Liver (tissue), 9 donors: ENCODE measurements around the gene AIG1. TPM values are rescaled to one million over a fixed set of nuclear protein-coding genes. Genes with fewer than 3 reads are reported as not detected.

Source experiments
- DNase-seq: peaks from one replicate; pipeline ENCODE4 v3.0.0-alpha.2; 2017; ENCODE audit warnings: low spot score
- H3K27ac ChIP-seq, 2 donors: one replicate each; pipeline ENCODE4 v1.7.0; 2013; ENCODE audit warnings: inconsistent platforms in 2 of 2, low read length in 2 of 2, control low read depth in 1 of 2, low read depth in 1 of 2, mild to moderate bottlenecking in 1 of 2
- H3K27me3 ChIP-seq, 4 donors: one replicate each; pipeline versions ENCODE4 v1.6.1 to v1.7.0; 2013; ENCODE audit warnings: low read length in 3 of 4, inconsistent platforms in 1 of 4, mild to moderate bottlenecking in 1 of 4, moderate library complexity in 1 of 4; ENCODE audit not compliant: control insufficient read depth in 4 of 4, insufficient read depth in 4 of 4
- H3K36me3 ChIP-seq, 4 donors: one replicate each; pipeline versions ENCODE4 v1.6.1 to v1.7.0; 2013; ENCODE audit warnings: low read length in 3 of 4, mild to moderate bottlenecking in 3 of 4, low read depth in 1 of 4, moderate library complexity in 1 of 4; ENCODE audit not compliant: control insufficient read depth in 4 of 4, insufficient read depth in 3 of 4
- H3K4me1 ChIP-seq, 4 donors: one replicate each; pipeline versions ENCODE4 v1.6.1 to v1.7.0; 2013; ENCODE audit warnings: low read length in 3 of 4, mild to moderate bottlenecking in 3 of 4, moderate library complexity in 1 of 4; ENCODE audit not compliant: control insufficient read depth in 4 of 4, insufficient read depth in 4 of 4
- H3K4me3 ChIP-seq, 3 donors: one replicate each; pipeline versions ENCODE4 v1.6.1 to v1.7.0; 2013; ENCODE audit warnings: low read length in 3 of 3, control low read depth in 1 of 3, low read depth in 1 of 3, mild to moderate bottlenecking in 1 of 3
- H3K9ac ChIP-seq, 2 donors: one replicate each; pipeline ENCODE4 v1.7.0; 2013; ENCODE audit warnings: low read length in 2 of 2, mild to moderate bottlenecking in 2 of 2, moderate library complexity in 2 of 2, control low read depth in 1 of 2, low read depth in 1 of 2
- H3K9me3 ChIP-seq, 4 donors: one replicate each; pipeline versions ENCODE4 v1.6.1 to v1.7.0; 2013; ENCODE audit warnings: low read length in 3 of 4; ENCODE audit not compliant: control insufficient read depth in 4 of 4
- ATF3 ChIP-seq: IDR thresholded peaks from 2 replicates; pipeline ENCODE4 v1.6.1; 2016; ENCODE audit warnings: antibody characterized with exemption
- CTCF ChIP-seq: fragments of 150-350 bp; IDR thresholded peaks from 2 replicates; pipeline ENCODE4 v1.5.1; 2017; ENCODE audit warnings: improper control_type of control experiment, low read depth, low read length; ENCODE audit not compliant: missing input control
- EGR1 ChIP-seq, 2 donors: IDR thresholded peaks; 2 replicates each; pipeline ENCODE4 v1.6.1; 2016 to 2018; ENCODE audit warnings: antibody characterized with exemption in 2 of 2, low read depth in 2 of 2
- FOXA1 ChIP-seq: IDR thresholded peaks from 2 replicates; pipeline ENCODE4 v1.6.1; 2016; ENCODE audit warnings: antibody characterized with exemption
- FOXA2 ChIP-seq: IDR thresholded peaks from 2 replicates; pipeline ENCODE4 v1.6.1; 2016; ENCODE audit warnings: antibody characterized with exemption
- GABPA ChIP-seq, 2 donors: IDR thresholded peaks in 1 of 2; conservative IDR thresholded peaks in 1 of 2; 2 replicates each; pipeline ENCODE4 v1.6.1; 2016; ENCODE audit warnings: antibody characterized with exemption in 2 of 2, mild to moderate bottlenecking in 1 of 2, moderate library complexity in 1 of 2
- HNF4A ChIP-seq, 2 donors: conservative IDR thresholded peaks; 2 replicates each; pipeline ENCODE4 v1.6.1; 2016; ENCODE audit warnings: antibody characterized with exemption in 2 of 2, mild to moderate bottlenecking in 2 of 2
- HNF4G ChIP-seq: IDR thresholded peaks from 2 replicates; pipeline ENCODE4 v1.6.1; 2016; ENCODE audit warnings: antibody characterized with exemption
- JUND ChIP-seq, 2 donors: IDR thresholded peaks; 2 replicates each; pipeline ENCODE4 v1.6.1; 2016; ENCODE audit warnings: antibody characterized with exemption in 2 of 2
- MAX ChIP-seq: IDR thresholded peaks from 2 replicates; pipeline ENCODE4 v1.6.1; 2016; ENCODE audit warnings: antibody characterized with exemption
- NR2F2 ChIP-seq: IDR thresholded peaks from 2 replicates; pipeline ENCODE4 v1.6.1; 2016; ENCODE audit warnings: antibody characterized with exemption
- RAD21 ChIP-seq, 2 donors: IDR thresholded peaks; 2 replicates each; pipeline ENCODE4 v1.6.1; 2016; ENCODE audit warnings: antibody characterized with exemption in 2 of 2, mild to moderate bottlenecking in 2 of 2
- REST ChIP-seq: IDR thresholded peaks from 2 replicates; pipeline ENCODE4 v1.6.1; 2016; ENCODE audit warnings: antibody characterized with exemption, mild to moderate bottlenecking
- RXRA ChIP-seq, 2 donors: IDR thresholded peaks; 2 replicates each; pipeline ENCODE4 v1.6.1; 2017 to 2018; ENCODE audit warnings: antibody characterized with exemption in 2 of 2, mild to moderate bottlenecking in 1 of 2
- SP1 ChIP-seq: IDR thresholded peaks from 2 replicates; pipeline ENCODE4 v1.6.1; 2018; ENCODE audit warnings: antibody characterized with exemption, mild to moderate bottlenecking
- TAF1 ChIP-seq: conservative IDR thresholded peaks from 2 replicates; pipeline ENCODE4 v1.6.1; 2016; ENCODE audit warnings: antibody characterized with exemption, mild to moderate bottlenecking
- YY1 ChIP-seq: IDR thresholded peaks from 2 replicates; pipeline ENCODE4 v1.6.1; 2016; ENCODE audit warnings: antibody characterized with exemption, mild to moderate bottlenecking
- ZBTB33 ChIP-seq: IDR thresholded peaks from 2 replicates; pipeline ENCODE4 v1.6.1; 2016; ENCODE audit warnings: antibody characterized with exemption
- WGBS: extraction: QIAGEN DNeasy Blood & Tissue Kit; methylation state at CpG from one replicate; pipeline ENCODE4 v1.1.7; 2013; 5-methylcytosine and 5-hydroxymethylcytosine counted together
- polyA plus RNA-seq, 2 donors: library from polyadenylated mRNA; stranded (reverse) in 1 of 2; unstranded in 1 of 2; fragments of 200-250 nt in 1 of 2; fragments of >200 nt in 1 of 2; fragmentation: Nextera tagmentation in 1 of 2; extraction: Ambion mirVana in 1 of 2; gene quantifications; one replicate each; pipeline versions ENCODE4 v1.2.1 to v1.2.3, GENCODE V29; 2013 to 2015
- total RNA-seq, 2 donors: library from RNA; depleted of rRNA; stranded (reverse); fragments of >200 nt; gene quantifications; one replicate each; pipeline ENCODE4 v1.2.3, GENCODE V29; 2014
- donor health status: healthy.
- donor health status: healthy.
- donor health status: healthy.
- donor health status: healthy.
- donor health status: healthy.

AIG1 gene
- total and polyA plus RNA-seq, 4 donors, result 74.8 to 169 (median 121) TPM

- no peak overlapping the region for H3K9ac ChIP-seq
- WGBS, result 97% methylated on average over 1 of the region's 1 CpG
- no peaks in the 10 kb centered on the region for H3K27me3 ChIP-seq
- H3K9me3 ChIP-seq, result no peaks in the 10 kb centered on the region
- H3K36me3 ChIP-seq, result peaks cover 1 to 13% (median 4%) of the 10 kb centered on the region in 4 donors
- DNase-seq, result no peak
- TF ChIP-seq ZBTB33 (no peak), EGR1 (IDR thresholded peaks at IDR 0.05; ENCODE audit: low read depth in 2 of 2) (no peak), GABPA (IDR thresholded peaks at IDR 0.05 in 1 of 2, conservative IDR thresholded peaks at IDR 0.05 in 1 of 2) (no peak), SP1 (no peak), ATF3 (no peak), MAX (no peak), CTCF (no peak), RXRA (IDR thresholded peaks at IDR 0.05) (no peak), HNF4A (conservative IDR thresholded peaks at IDR 0.05) (no peak), YY1 (no peak), NR2F2 (no peak), JUND (IDR thresholded peaks at IDR 0.05) (no peak), TAF1 (no peak), FOXA2 (no peak), RAD21 (IDR thresholded peaks at IDR 0.05) (no peak), REST (no peak), HNF4G (no peak), FOXA1 (no peak)
- no peak overlapping the region for H3K4me3 ChIP-seq
- H3K27ac ChIP-seq, result no peak overlapping the region
- H3K4me1 ChIP-seq, result peaks cover 0 to 7% (median 0%) of the 10 kb centered on the region in 4 donors
Measured at GRCh38 chr6:143174951-143175350, 114.3 kb downstream of the AIG1 start.
